ENCODE measurements around the gene VKORC1L1.
"Not testable (repeated sequence)": the region's sequence is repeated elsewhere in the genome, so short reads cannot be mapped to it uniquely, and the experiment has no call there.

- not testable (repeated sequence) for TF ChIP-seq CTCF (IDR thresholded peaks at IDR 0.05; ENCODE audit: low read depth, low read length); EZH2phosphoT487 (IDR thresholded peaks at IDR 0.05; ENCODE audit: low read depth)
Observed at GRCh38 chr7:65857321-65857894, 15.5 kb upstream of the VKORC1L1 start.

All from OCI-LY3 (cell line).